Gastrocnemius medialis (tissue), 4 donors: Measurements from ENCODE around the gene GAS7.

Experiments
- CTCF ChIP-seq, 5 experiments: fragments of 450-650 bp in 3 of 5; fragments of 200-600 bp in 2 of 5; sonication (generic) in 2 of 5; IDR thresholded peaks in 4 of 5; conservative IDR thresholded peaks in 1 of 5; 1 replicate in 4 of 5; 2 replicates in 1 of 5; pipeline ENCODE4 v1.5.1; 2016 to 2019; ENCODE audit warnings: antibody characterized with exemption in 5 of 5, mild to moderate bottlenecking in 3 of 5, moderate library complexity in 3 of 5
- POLR2A ChIP-seq, 2 donors: fragments of 450-650 bp; IDR thresholded peaks; one replicate each; pipeline ENCODE4 v1.6.1; 2017; ENCODE audit warnings: antibody characterized with exemption in 2 of 2, mild to moderate bottlenecking in 2 of 2, moderate library complexity in 2 of 2

GRCh38 chr17:9958586-9959281 lies 239.7 kb downstream of the GAS7 start:
- TF ChIP-seq CTCF (IDR thresholded peaks at IDR 0.05 in 4 of 5, conservative IDR thresholded peaks at IDR 0.05 in 1 of 5) (no peak), POLR2A (IDR thresholded peaks at IDR 0.05) (no peak)
